ENCODE data around the gene RSL24D1. TPM values are rescaled to one million over a fixed set of nuclear protein-coding genes. Genes with fewer than 3 reads are reported as not detected.

The RSL24D1 gene
- 69.5 and 87.1 TPM in 2 replicates for total RNA-seq

DNA sequence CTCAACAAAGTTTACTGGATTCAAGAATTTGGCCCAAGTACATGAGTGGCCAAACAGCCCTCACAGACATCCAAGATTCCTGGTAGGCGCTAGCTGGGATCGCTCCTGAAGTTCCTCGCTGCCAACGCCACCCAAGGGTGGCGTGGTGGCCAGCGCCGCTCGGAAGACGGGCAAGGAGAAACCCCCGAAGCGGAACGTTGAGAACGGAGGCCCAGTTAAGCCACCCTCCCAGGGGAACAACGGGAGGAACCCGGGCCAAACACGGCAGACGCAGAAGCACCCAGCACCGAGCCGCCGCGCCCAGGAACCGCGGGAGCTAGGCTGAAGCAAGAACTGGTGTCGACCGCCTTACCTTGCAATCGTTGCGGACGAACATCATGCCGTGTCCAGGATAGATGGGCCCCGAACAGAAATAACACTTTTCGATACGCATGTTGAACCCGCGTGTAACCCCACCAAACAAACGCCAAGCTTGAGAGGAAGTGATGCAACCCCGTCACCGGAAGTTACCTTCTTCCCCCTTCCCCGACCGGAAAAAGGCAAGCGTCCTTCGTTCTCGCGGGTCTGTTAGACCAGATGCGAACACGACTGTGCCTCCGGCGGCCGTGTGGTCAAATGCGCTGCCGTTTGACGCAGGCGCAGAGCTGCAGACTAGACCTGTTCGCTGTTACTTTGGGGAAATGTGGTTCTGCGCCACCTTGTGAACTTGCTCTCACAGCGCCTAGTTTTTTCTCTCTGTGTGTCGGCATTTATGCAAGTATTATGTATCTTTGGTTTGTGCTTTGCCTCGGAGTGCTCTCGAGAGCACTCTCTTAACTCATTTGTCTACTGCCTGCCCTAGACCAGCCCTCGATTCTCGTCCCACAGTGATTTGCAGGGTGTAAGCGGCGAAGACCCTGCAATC lies at the start of gene RSL24D1:
RSL24D1 (minus strand) TSS at position 484 of the 904 bp plus-strand sequence; CDS start at position 433, 51 bp downstream.

Other genes starting within 250 kb of the RSL24D1 start
- gene RAB27A, start 92.9 kb upstream of the RSL24D1 start, total RNA-seq = 6.7 and 8.4 TPM in 2 replicates
- gene PIGBOS1, start 122.2 kb upstream of the RSL24D1 start, total RNA-seq = 5.3 and 5.9 TPM in 2 replicates
- gene PIGB, start 122.3 kb upstream of the RSL24D1 start, total RNA-seq = 7.4 and 7.8 TPM in 2 replicates
- 34.8 and 61.0 TPM in 2 replicates for gene CCPG1, start 211.4 kb upstream of the RSL24D1 start, total RNA-seq
- gene PIERCE2, start 211.6 kb upstream of the RSL24D1 start, total RNA-seq = 0.94 and 1.3 TPM in 2 replicates